Measurements from ENCODE around the gene PNMA8A.

The PNMA8A gene

GRCh38 chr19:46471116-46471733 lies at the start of gene PNMA8A:
PNMA8A (minus strand) TSS chr19:46471563; CDS start chr19:46471035, 528 bp downstream.
- H3K27me3 ChIP-seq (ENCODE audit: control insufficient read depth, insufficient read depth, low read length): peaks cover 25% of the 10 kb centered on the region

GRCh38 chr19:46520616-46521015 lies 49.3 kb upstream of the PNMA8A start:
- Histone ChIP-seq H3K4me3 (ENCODE audit: low read length) (no peak overlapping the region), H3K4me1 (ENCODE audit: control insufficient read depth, insufficient read depth, low read length) (no peaks in the 10 kb centered on the region), H3K9me3 (ENCODE audit: control insufficient read depth, low read length) (no peaks in the 10 kb centered on the region), H3K36me3 (ENCODE audit: control insufficient read depth, insufficient read depth, low read length) (no peaks in the 10 kb centered on the region), H3K9ac (ENCODE audit: low read length) (no peak overlapping the region), H3K27me3 (ENCODE audit: control insufficient read depth, insufficient read depth, low read length) (no peaks in the 10 kb centered on the region)

More at GRCh38 chr19:46471116-46471733, at the start of gene PNMA8A:
- Histone ChIP-seq H3K4me1 (ENCODE audit: control insufficient read depth, insufficient read depth, low read length) (peaks cover 6% of the 10 kb centered on the region), H3K9ac (ENCODE audit: low read length) (peak within 1 kb of the TSS; percentile 31), H3K4me3 (ENCODE audit: low read length) (no peak within 1 kb of the TSS), H3K9me3 (ENCODE audit: control insufficient read depth, low read length) (no peaks in the 10 kb centered on the region), H3K36me3 (ENCODE audit: control insufficient read depth, insufficient read depth, low read length) (no peaks in the 10 kb centered on the region)

GRCh38 chr19:46517471-46517870 lies 46.1 kb upstream of the PNMA8A start:
- peaks cover 8% of the 10 kb centered on the region for H3K27me3 ChIP-seq (ENCODE audit: control insufficient read depth, insufficient read depth, low read length)
- no peaks in the 10 kb centered on the region for H3K4me1 ChIP-seq (ENCODE audit: control insufficient read depth, insufficient read depth, low read length)
- H3K9ac ChIP-seq (ENCODE audit: low read length): no peak overlapping the region
- H3K4me3 ChIP-seq (ENCODE audit: low read length): no peak overlapping the region
- H3K9me3 ChIP-seq (ENCODE audit: control insufficient read depth, low read length): no peaks in the 10 kb centered on the region
- H3K36me3 ChIP-seq (ENCODE audit: control insufficient read depth, insufficient read depth, low read length): no peaks in the 10 kb centered on the region

GRCh38 chr19:46515879-46516350 lies 44.6 kb upstream of the PNMA8A start:
- H3K9me3 ChIP-seq (ENCODE audit: control insufficient read depth, low read length): no peaks in the 10 kb centered on the region
- H3K36me3 ChIP-seq (ENCODE audit: control insufficient read depth, insufficient read depth, low read length): no peaks in the 10 kb centered on the region
- no peak overlapping the region for H3K9ac ChIP-seq (ENCODE audit: low read length)
- peaks cover 8% of the 10 kb centered on the region for H3K27me3 ChIP-seq (ENCODE audit: control insufficient read depth, insufficient read depth, low read length)
- H3K4me1 ChIP-seq (ENCODE audit: control insufficient read depth, insufficient read depth, low read length): no peaks in the 10 kb centered on the region
- H3K4me3 ChIP-seq (ENCODE audit: low read length): no peak overlapping the region

- Histone ChIP-seq H3K4me1 (ENCODE audit: control insufficient read depth, insufficient read depth, low read length) (no peaks in the 10 kb centered on the region), H3K4me3 (ENCODE audit: low read length) (no peak overlapping the region), H3K9me3 (ENCODE audit: control insufficient read depth, low read length) (no peaks in the 10 kb centered on the region), H3K36me3 (ENCODE audit: control insufficient read depth, insufficient read depth, low read length) (no peaks in the 10 kb centered on the region), H3K27me3 (ENCODE audit: control insufficient read depth, insufficient read depth, low read length) (peaks cover 8% of the 10 kb centered on the region), H3K9ac (ENCODE audit: low read length) (no peak overlapping the region)
Measured at GRCh38 chr19:46515290-46515609, 43.9 kb upstream of the PNMA8A start.

GRCh38 chr19:46514589-46515289 lies 43.4 kb upstream of the PNMA8A start:
- Histone ChIP-seq H3K9me3 (ENCODE audit: control insufficient read depth, low read length) (no peaks in the 10 kb centered on the region), H3K9ac (ENCODE audit: low read length) (no peak overlapping the region)

GRCh38 chr19:46513461-46514236 lies 42.3 kb upstream of the PNMA8A start:
- Histone ChIP-seq H3K9me3 (ENCODE audit: control insufficient read depth, low read length) (no peaks in the 10 kb centered on the region), H3K4me1 (ENCODE audit: control insufficient read depth, insufficient read depth, low read length) (no peaks in the 10 kb centered on the region), H3K27me3 (ENCODE audit: control insufficient read depth, insufficient read depth, low read length) (peaks cover 8% of the 10 kb centered on the region), H3K36me3 (ENCODE audit: control insufficient read depth, insufficient read depth, low read length) (no peaks in the 10 kb centered on the region), H3K4me3 (ENCODE audit: low read length) (no peak overlapping the region), H3K9ac (ENCODE audit: low read length) (no peak overlapping the region)

More at GRCh38 chr19:46514589-46515289, 43.4 kb upstream of the PNMA8A start:
- peaks cover 8% of the 10 kb centered on the region for H3K27me3 ChIP-seq (ENCODE audit: control insufficient read depth, insufficient read depth, low read length)
- no peak overlapping the region for H3K4me3 ChIP-seq (ENCODE audit: low read length)
- H3K36me3 ChIP-seq (ENCODE audit: control insufficient read depth, insufficient read depth, low read length): no peaks in the 10 kb centered on the region
- no peaks in the 10 kb centered on the region for H3K4me1 ChIP-seq (ENCODE audit: control insufficient read depth, insufficient read depth, low read length)

GRCh38 chr19:46511237-46511636 lies 39.9 kb upstream of the PNMA8A start:
- H3K9ac ChIP-seq (ENCODE audit: low read length): no peak overlapping the region
- H3K27me3 ChIP-seq (ENCODE audit: control insufficient read depth, insufficient read depth, low read length): peaks cover 8% of the 10 kb centered on the region
- H3K9me3 ChIP-seq (ENCODE audit: control insufficient read depth, low read length): no peaks in the 10 kb centered on the region
- H3K36me3 ChIP-seq (ENCODE audit: control insufficient read depth, insufficient read depth, low read length): no peaks in the 10 kb centered on the region
- no peak overlapping the region for H3K4me3 ChIP-seq (ENCODE audit: low read length)
- no peaks in the 10 kb centered on the region for H3K4me1 ChIP-seq (ENCODE audit: control insufficient read depth, insufficient read depth, low read length)

- Histone ChIP-seq H3K4me1 (ENCODE audit: control insufficient read depth, insufficient read depth, low read length) (no peaks in the 10 kb centered on the region), H3K36me3 (ENCODE audit: control insufficient read depth, insufficient read depth, low read length) (no peaks in the 10 kb centered on the region), H3K27me3 (ENCODE audit: control insufficient read depth, insufficient read depth, low read length) (no peaks in the 10 kb centered on the region), H3K9me3 (ENCODE audit: control insufficient read depth, low read length) (no peaks in the 10 kb centered on the region), H3K9ac (ENCODE audit: low read length) (no peak overlapping the region), H3K4me3 (ENCODE audit: low read length) (no peak overlapping the region)
Measured at GRCh38 chr19:46508206-46508605, 36.8 kb upstream of the PNMA8A start.

- no peaks in the 10 kb centered on the region for H3K4me1 ChIP-seq (ENCODE audit: control insufficient read depth, insufficient read depth, low read length)
- no peaks in the 10 kb centered on the region for H3K27me3 ChIP-seq (ENCODE audit: control insufficient read depth, insufficient read depth, low read length)
- H3K9ac ChIP-seq (ENCODE audit: low read length): no peak overlapping the region
- no peaks in the 10 kb centered on the region for H3K9me3 ChIP-seq (ENCODE audit: control insufficient read depth, low read length)
- no peak overlapping the region for H3K4me3 ChIP-seq (ENCODE audit: low read length)
- no peaks in the 10 kb centered on the region for H3K36me3 ChIP-seq (ENCODE audit: control insufficient read depth, insufficient read depth, low read length)
Measured at GRCh38 chr19:46503848-46504453, 32.6 kb upstream of the PNMA8A start.

GRCh38 chr19:46502891-46503290 lies 31.5 kb upstream of the PNMA8A start:
- Histone ChIP-seq H3K9ac (ENCODE audit: low read length) (no peak overlapping the region), H3K9me3 (ENCODE audit: control insufficient read depth, low read length) (no peaks in the 10 kb centered on the region), H3K4me3 (ENCODE audit: low read length) (no peak overlapping the region), H3K4me1 (ENCODE audit: control insufficient read depth, insufficient read depth, low read length) (no peaks in the 10 kb centered on the region), H3K27me3 (ENCODE audit: control insufficient read depth, insufficient read depth, low read length) (no peaks in the 10 kb centered on the region), H3K36me3 (ENCODE audit: control insufficient read depth, insufficient read depth, low read length) (no peaks in the 10 kb centered on the region)

- Histone ChIP-seq H3K4me3 (ENCODE audit: low read length) (no peak overlapping the region), H3K27me3 (ENCODE audit: control insufficient read depth, insufficient read depth, low read length) (no peaks in the 10 kb centered on the region), H3K9ac (ENCODE audit: low read length) (no peak overlapping the region), H3K36me3 (ENCODE audit: control insufficient read depth, insufficient read depth, low read length) (no peaks in the 10 kb centered on the region), H3K4me1 (ENCODE audit: control insufficient read depth, insufficient read depth, low read length) (no peaks in the 10 kb centered on the region), H3K9me3 (ENCODE audit: control insufficient read depth, low read length) (no peaks in the 10 kb centered on the region)
Measured at GRCh38 chr19:46499692-46500091, 28.3 kb upstream of the PNMA8A start.

Data from mucosa of stomach (tissue), 1 donor.